PC-3 (cell line): ENCODE data around the gene TAF10.

Source experiments
- EZH2 ChIP-seq: fragments of 300-600 bp; sonication (generic); IDR thresholded peaks from one replicate; pipeline ENCODE4 v1.6.1; 2017; ENCODE audit warnings: antibody characterized with exemption, mild to moderate bottlenecking, low read length; ENCODE audit not compliant: unreplicated experiment
- EZH2phosphoT487 ChIP-seq: fragments of 300-600 bp; sonication (generic); IDR thresholded peaks from 2 replicates; pipeline ENCODE4 v1.6.1; 2018; ENCODE audit warnings: mild to moderate bottlenecking, antibody characterized with exemption, low read length, borderline replicate concordance
- TF ChIP-seq, protein P1 (sequence below): fragments of 300-600 bp; sonication (generic); conservative IDR thresholded peaks from 2 replicates; pipeline ENCODE4 v1.5.1; 2017; ENCODE audit warnings: antibody characterized with exemption, low read depth, mild to moderate bottlenecking, low read length

DNA sequence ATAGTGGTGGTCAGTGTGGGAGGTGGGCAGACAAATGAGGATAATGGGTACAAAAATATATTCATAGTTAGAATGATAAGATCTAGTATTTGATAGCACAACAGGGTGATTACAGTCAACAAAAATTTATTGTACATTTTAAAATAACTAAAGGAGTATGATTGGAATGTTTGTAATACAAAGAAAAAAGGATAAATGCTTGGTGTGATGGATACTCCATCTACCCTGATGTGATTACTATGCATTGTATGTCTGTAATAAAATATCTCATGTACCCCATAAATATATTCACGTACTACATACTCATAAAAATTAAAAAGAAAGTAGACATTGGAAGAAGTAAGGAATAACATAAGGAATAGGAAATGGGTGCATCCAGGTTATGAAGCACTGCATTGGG, 24.0 kb downstream of the TAF10 start:
- TF ChIP-seq, protein P1, sequence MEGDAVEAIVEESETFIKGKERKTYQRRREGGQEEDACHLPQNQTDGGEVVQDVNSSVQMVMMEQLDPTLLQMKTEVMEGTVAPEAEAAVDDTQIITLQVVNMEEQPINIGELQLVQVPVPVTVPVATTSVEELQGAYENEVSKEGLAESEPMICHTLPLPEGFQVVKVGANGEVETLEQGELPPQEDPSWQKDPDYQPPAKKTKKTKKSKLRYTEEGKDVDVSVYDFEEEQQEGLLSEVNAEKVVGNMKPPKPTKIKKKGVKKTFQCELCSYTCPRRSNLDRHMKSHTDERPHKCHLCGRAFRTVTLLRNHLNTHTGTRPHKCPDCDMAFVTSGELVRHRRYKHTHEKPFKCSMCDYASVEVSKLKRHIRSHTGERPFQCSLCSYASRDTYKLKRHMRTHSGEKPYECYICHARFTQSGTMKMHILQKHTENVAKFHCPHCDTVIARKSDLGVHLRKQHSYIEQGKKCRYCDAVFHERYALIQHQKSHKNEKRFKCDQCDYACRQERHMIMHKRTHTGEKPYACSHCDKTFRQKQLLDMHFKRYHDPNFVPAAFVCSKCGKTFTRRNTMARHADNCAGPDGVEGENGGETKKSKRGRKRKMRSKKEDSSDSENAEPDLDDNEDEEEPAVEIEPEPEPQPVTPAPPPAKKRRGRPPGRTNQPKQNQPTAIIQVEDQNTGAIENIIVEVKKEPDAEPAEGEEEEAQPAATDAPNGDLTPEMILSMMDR, result no peak
- TF ChIP-seq EZH2 (no peak), EZH2phosphoT487 (no peak)
